ENCODE results near the gene PLCH1.

GRCh38 chr3:155556531-155556930 is 188.3 kb downstream of the PLCH1 start:
- TF ChIP-seq POLR2A (IDR thresholded peaks at IDR 0.05): no peak
- TF ChIP-seq, protein P1, sequence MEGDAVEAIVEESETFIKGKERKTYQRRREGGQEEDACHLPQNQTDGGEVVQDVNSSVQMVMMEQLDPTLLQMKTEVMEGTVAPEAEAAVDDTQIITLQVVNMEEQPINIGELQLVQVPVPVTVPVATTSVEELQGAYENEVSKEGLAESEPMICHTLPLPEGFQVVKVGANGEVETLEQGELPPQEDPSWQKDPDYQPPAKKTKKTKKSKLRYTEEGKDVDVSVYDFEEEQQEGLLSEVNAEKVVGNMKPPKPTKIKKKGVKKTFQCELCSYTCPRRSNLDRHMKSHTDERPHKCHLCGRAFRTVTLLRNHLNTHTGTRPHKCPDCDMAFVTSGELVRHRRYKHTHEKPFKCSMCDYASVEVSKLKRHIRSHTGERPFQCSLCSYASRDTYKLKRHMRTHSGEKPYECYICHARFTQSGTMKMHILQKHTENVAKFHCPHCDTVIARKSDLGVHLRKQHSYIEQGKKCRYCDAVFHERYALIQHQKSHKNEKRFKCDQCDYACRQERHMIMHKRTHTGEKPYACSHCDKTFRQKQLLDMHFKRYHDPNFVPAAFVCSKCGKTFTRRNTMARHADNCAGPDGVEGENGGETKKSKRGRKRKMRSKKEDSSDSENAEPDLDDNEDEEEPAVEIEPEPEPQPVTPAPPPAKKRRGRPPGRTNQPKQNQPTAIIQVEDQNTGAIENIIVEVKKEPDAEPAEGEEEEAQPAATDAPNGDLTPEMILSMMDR (IDR thresholded peaks at IDR 0.05): no peak
